Kidney (tissue), 14 donors: ENCODE data around the gene SUGCT. TPM values are rescaled to one million over a fixed set of nuclear protein-coding genes. Genes with fewer than 3 reads are reported as not detected.

ENCODE experiments used
- DNase-seq, 5 donors: peaks; one replicate each; pipeline ENCODE4 v3.0.0-alpha.2; 2013 to 2020
- FAIRE-seq: peaks from 2 replicates; lab custom pipeline; 2012; peaks lifted over from hg19 to GRCh38; lab: Jason Lieb, UNC
- H3K27ac ChIP-seq, 2 donors: one replicate each; pipeline ENCODE4 v1.7.0; 2013; ENCODE audit warnings: low read depth in 2 of 2, low read length in 2 of 2, inconsistent platforms in 1 of 2
- H3K27me3 ChIP-seq: one replicate; pipeline ENCODE4 v1.7.1; 2013; ENCODE audit warnings: low read length, inconsistent platforms; ENCODE audit not compliant: control insufficient read depth, insufficient read depth
- H3K36me3 ChIP-seq, 3 donors: one replicate each; pipeline versions ENCODE4 v1.7.0 to v1.7.1; 2013; ENCODE audit warnings: low read length in 3 of 3, control low read depth in 1 of 3, inconsistent platforms in 1 of 3; ENCODE audit not compliant: insufficient read depth in 3 of 3, control insufficient read depth in 2 of 3
- H3K4me1 ChIP-seq, 3 donors: one replicate each; pipeline versions ENCODE4 v1.7.0 to v1.7.1; 2013; ENCODE audit warnings: low read length in 3 of 3, inconsistent platforms in 1 of 3, low read depth in 1 of 3; ENCODE audit not compliant: control insufficient read depth in 2 of 3, insufficient read depth in 2 of 3
- H3K4me3 ChIP-seq, 3 donors: one replicate each; pipeline versions ENCODE4 v1.7.0 to v1.8.1; 2013; ENCODE audit warnings: low read length in 3 of 3, control low read depth in 1 of 3, inconsistent platforms in 1 of 3
- H3K9ac ChIP-seq, 3 donors: one replicate each; pipeline versions ENCODE4 v1.7.0 to v1.7.1; 2013; ENCODE audit warnings: low read length in 3 of 3, control low read depth in 1 of 3, inconsistent platforms in 1 of 3
- H3K9me3 ChIP-seq, 3 donors: one replicate each; pipeline versions ENCODE4 v1.7.0 to v1.7.1; 2013; ENCODE audit warnings: low read length in 3 of 3, control low read depth in 1 of 3, inconsistent platforms in 1 of 3; ENCODE audit not compliant: control insufficient read depth in 2 of 3, insufficient read depth in 1 of 3
- intact Hi-C: fragments of 100-400 bp; cut with DNase I; formaldehyde crosslinking; loops from one replicate; pipeline ENCODE4 v1.11.1; 2022
- polyA plus RNA-seq: library from polyadenylated mRNA; stranded (reverse); fragments of 350-450 nt; fragmentation: Illumina TruSeq; extraction: RNeasy Lipid Tissue Mini Kit (QIAGEN cat#74804); gene quantifications from one replicate; pipeline ENCODE4 v1.2.3, GENCODE V29; 2014; ENCODE audit warnings: low read depth, low replicate concordance; ENCODE audit not compliant: insufficient read depth
- total RNA-seq: library from RNA; stranded (reverse); fragmentation: NEBNext Ultra II Directional; extraction: Animal tissue kit (Norgen Biotek cat#: 25700); gene quantifications from one replicate; pipeline ENCODE4 v1.2.1, GENCODE V29; 2021
- TF ChIP-seq, protein P1 (sequence below): IDR thresholded peaks from 3 replicates; pipeline ENCODE4 v1.5.1; 2012; ENCODE audit warnings: mild to moderate bottlenecking, moderate library complexity, borderline replicate concordance; ENCODE audit not compliant: insufficient read depth; ENCODE audit errors: extremely low read depth
- donor health status: control.
- donor health status: control.
- donor health status: control.
- donor health status: control.
- donor health status: control.
- donor health status: DM: yes; HTN: yes; CAD: no.
- donor health status: Normal renal cell carcinoma (clear cell type).

The SUGCT gene
- total and polyA plus RNA-seq, 2 donors from 2014 or later = 7.6 to 45.1 TPM

GRCh38 chr7:40483630-40484029 lies 348.8 kb downstream of the SUGCT start:
- TF ChIP-seq, protein P1, sequence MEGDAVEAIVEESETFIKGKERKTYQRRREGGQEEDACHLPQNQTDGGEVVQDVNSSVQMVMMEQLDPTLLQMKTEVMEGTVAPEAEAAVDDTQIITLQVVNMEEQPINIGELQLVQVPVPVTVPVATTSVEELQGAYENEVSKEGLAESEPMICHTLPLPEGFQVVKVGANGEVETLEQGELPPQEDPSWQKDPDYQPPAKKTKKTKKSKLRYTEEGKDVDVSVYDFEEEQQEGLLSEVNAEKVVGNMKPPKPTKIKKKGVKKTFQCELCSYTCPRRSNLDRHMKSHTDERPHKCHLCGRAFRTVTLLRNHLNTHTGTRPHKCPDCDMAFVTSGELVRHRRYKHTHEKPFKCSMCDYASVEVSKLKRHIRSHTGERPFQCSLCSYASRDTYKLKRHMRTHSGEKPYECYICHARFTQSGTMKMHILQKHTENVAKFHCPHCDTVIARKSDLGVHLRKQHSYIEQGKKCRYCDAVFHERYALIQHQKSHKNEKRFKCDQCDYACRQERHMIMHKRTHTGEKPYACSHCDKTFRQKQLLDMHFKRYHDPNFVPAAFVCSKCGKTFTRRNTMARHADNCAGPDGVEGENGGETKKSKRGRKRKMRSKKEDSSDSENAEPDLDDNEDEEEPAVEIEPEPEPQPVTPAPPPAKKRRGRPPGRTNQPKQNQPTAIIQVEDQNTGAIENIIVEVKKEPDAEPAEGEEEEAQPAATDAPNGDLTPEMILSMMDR = no peak
- H3K4me1 ChIP-seq = no peaks in the 10 kb centered on the region
- FAIRE-seq = no peak
- no peaks in the 10 kb centered on the region for H3K36me3 ChIP-seq
- H3K27ac ChIP-seq = no peak overlapping the region
- no peak overlapping the region for H3K4me3 ChIP-seq
- no peaks in the 10 kb centered on the region for H3K27me3 ChIP-seq
- DNase-seq = no peak
- intact Hi-C loops = no loop called here
- H3K9me3 ChIP-seq = no peaks in the 10 kb centered on the region
- H3K9ac ChIP-seq = no peak overlapping the region

DNA sequence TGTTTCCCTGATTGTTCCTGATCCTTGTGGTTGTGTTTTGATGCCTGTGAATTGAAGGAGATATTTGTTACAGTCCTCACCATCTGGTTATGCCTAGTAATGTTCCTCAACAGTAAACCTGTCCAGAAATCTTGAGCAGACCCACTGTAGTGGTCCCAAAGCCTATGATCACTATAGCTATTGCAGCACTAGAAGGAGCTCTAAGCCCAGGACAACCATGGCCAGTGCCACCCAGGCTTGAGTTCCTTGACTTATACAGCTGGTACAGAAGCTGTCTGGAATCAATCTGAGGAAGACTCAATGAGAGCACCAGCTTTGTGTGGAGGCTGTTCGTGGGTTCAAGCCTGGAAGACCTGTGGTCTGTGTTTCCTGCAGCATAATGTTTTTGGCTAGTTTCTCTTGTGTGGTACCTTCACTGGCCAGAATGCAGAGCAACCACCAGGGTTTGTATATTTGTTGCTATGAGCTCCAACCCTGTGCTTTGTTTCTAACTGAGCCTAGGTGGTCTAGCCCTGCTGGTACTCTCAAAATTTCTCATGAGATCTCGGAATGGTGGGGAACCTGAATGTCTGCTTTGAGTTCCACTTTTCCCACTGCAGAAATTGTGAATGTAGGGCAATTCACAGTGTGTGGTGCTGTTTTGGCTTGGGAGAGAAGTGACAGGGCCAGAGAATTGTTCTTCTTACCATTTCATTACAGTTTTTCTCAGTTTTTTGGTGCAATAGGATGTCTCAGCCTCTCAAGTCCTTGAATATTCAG lies 355.2 kb downstream of the SUGCT start:
- H3K4me3 ChIP-seq = no peak overlapping the region
- no peaks in the 10 kb centered on the region for H3K4me1 ChIP-seq
- no peaks in the 10 kb centered on the region for H3K36me3 ChIP-seq
- H3K9me3 ChIP-seq = no peaks in the 10 kb centered on the region
- intact Hi-C loops = no loop called here
- no peak for FAIRE-seq
- TF ChIP-seq, protein P1 = no peak
- DNase-seq = no peak
- H3K27ac ChIP-seq = no peak overlapping the region
- no peaks in the 10 kb centered on the region for H3K27me3 ChIP-seq
- no peak overlapping the region for H3K9ac ChIP-seq

GRCh38 chr7:40490603-40490924 lies 355.8 kb downstream of the SUGCT start:
- Histone ChIP-seq H3K27ac (no peak overlapping the region), H3K36me3 (no peaks in the 10 kb centered on the region), H3K9me3 (no peaks in the 10 kb centered on the region), H3K9ac (no peak overlapping the region), H3K27me3 (no peaks in the 10 kb centered on the region), H3K4me3 (no peak overlapping the region), H3K4me1 (no peaks in the 10 kb centered on the region)
- FAIRE-seq = no peak
- intact Hi-C loops = no loop called here
- DNase-seq = no peak
- TF ChIP-seq, protein P1 = no peak

DNA sequence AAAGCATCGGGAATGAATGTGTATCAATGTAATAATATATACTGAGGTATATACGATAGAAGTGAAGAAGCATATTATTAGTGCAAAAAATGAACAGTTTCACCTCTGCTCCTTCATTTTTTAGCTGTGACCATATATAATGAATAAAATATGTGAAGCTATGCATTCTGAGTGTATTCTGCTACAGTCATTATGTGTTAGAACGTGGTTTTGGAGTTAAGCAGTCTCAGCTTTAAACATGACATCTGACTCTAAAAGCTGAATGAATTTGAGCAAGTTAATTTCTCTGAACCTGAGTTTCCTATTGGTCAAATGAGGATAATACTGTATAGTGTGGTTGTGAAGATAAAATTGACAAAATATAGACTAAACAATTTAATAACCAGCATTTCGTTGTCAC lies 358.1 kb downstream of the SUGCT start:
- Histone ChIP-seq H3K9me3 (no peaks in the 10 kb centered on the region), H3K9ac (no peak overlapping the region), H3K4me1 (no peaks in the 10 kb centered on the region), H3K27me3 (no peaks in the 10 kb centered on the region), H3K36me3 (no peaks in the 10 kb centered on the region), H3K27ac (no peak overlapping the region), H3K4me3 (no peak overlapping the region)
- DNase-seq (no peak), FAIRE-seq (no peak)
- intact Hi-C loops = no loop called here
- TF ChIP-seq, protein P1 = no peak
